PC-3 (cell line): ENCODE results near the gene CXCL13. TPM values are rescaled to one million over a fixed set of nuclear protein-coding genes. Genes with fewer than 3 reads are reported as not detected.
A peak's percentile ranks its signal among the peaks of the same experiment; 100 is the strongest.

Experiments
- ATAC-seq: fragments of 200-7000 bp; cut with Tn5 transposase; 2 replicates; pipeline ENCODE4 v1.9.1; 2020; ENCODE audit warnings: mild to moderate bottlenecking, moderate library complexity
- BruUV-seq: library from RNA; stranded (reverse); fragments of 400-500 nt; replicated peaks from 2 replicates; lab custom pipeline; 2021; lab: Mats Ljungman, UMichigan
- CTCF ChIA-PET: fragments of 300-600 bp; sonication (Branson Sonifier 250); formaldehyde crosslinking; loops from one replicate; lab custom pipeline; 2022; ENCODE audit warnings: antibody characterized with exemption; lab: Charles Lee
- POLR2A ChIA-PET: fragments of 300-600 bp; sonication (Branson Sonifier 250); formaldehyde crosslinking; loops from one replicate; lab custom pipeline; 2022; ENCODE audit warnings: antibody characterized with exemption; ENCODE audit not compliant: unreplicated experiment; lab: Charles Lee
- DNase-seq: peaks from one replicate; pipeline ENCODE4 v3.0.0-alpha.2; 2015
- H2AFZ ChIP-seq: fragments of 300-600 bp; sonication (generic); 2 replicates; pipeline ENCODE4 v1.6.0; 2016; ENCODE audit warnings: antibody characterized with exemption, low read length
- H3F3A ChIP-seq: fragments of 300-600 bp; sonication (generic); one replicate; pipeline ENCODE4 v1.6.0; 2017; ENCODE audit warnings: antibody characterized with exemption, low read length, control low read depth, mild to moderate bottlenecking; ENCODE audit not compliant: unreplicated experiment
- H3K27ac ChIP-seq: fragments of 300-600 bp; sonication (generic); 2 replicates; pipeline ENCODE4 v1.5.1; 2016; ENCODE audit warnings: mild to moderate bottlenecking, low read length
- H3K27me3 ChIP-seq: fragments of 300-600 bp; sonication (generic); 2 replicates; pipeline ENCODE4 v1.6.1; 2016; ENCODE audit warnings: low read length, mixed read lengths
- H3K36me3 ChIP-seq: fragments of 300-600 bp; sonication (generic); 2 replicates; pipeline ENCODE4 v1.6.1; 2016; ENCODE audit warnings: low read depth, mixed run types, low read length, mixed read lengths
- H3K4me1 ChIP-seq: fragments of 300-600 bp; sonication (generic); 2 replicates; pipeline ENCODE4 v1.5.1; 2016; ENCODE audit warnings: low read length; ENCODE audit not compliant: insufficient read depth
- H3K4me2 ChIP-seq: fragments of 300-600 bp; sonication (generic); 2 replicates; pipeline ENCODE4 v1.6.0; 2016; ENCODE audit warnings: low read length
- H3K4me3 ChIP-seq: fragments of 300-600 bp; sonication (generic); 2 replicates; pipeline ENCODE4 v1.5.1; 2016; ENCODE audit warnings: mild to moderate bottlenecking, low read length, mixed read lengths
- H3K79me2 ChIP-seq: fragments of 300-600 bp; sonication (generic); 2 replicates; pipeline ENCODE4 v1.6.1; 2017; ENCODE audit warnings: low read length, mixed read lengths
- H3K9ac ChIP-seq: fragments of 300-600 bp; sonication (generic); 2 replicates; pipeline ENCODE4 v1.6.0; 2016; ENCODE audit warnings: mild to moderate bottlenecking, low read length
- H3K9me2 ChIP-seq: fragments of 300-600 bp; sonication (generic); replicated peaks from 2 replicates; pipeline ENCODE4 v1.6.1; 2016; ENCODE audit warnings: mixed run types, low read length, mixed read lengths
- H3K9me3 ChIP-seq: fragments of 300-600 bp; sonication (generic); 2 replicates; pipeline ENCODE4 v1.6.1; 2016; ENCODE audit warnings: low read length, mixed read lengths
- H4K20me1 ChIP-seq: fragments of 300-600 bp; sonication (generic); 2 replicates; pipeline ENCODE4 v1.6.1; 2016; ENCODE audit warnings: low read length, mixed read lengths
- EZH2 ChIP-seq: fragments of 300-600 bp; sonication (generic); IDR thresholded peaks from one replicate; pipeline ENCODE4 v1.6.1; 2017; ENCODE audit warnings: antibody characterized with exemption, mild to moderate bottlenecking, low read length; ENCODE audit not compliant: unreplicated experiment
- EZH2phosphoT487 ChIP-seq: fragments of 300-600 bp; sonication (generic); IDR thresholded peaks from 2 replicates; pipeline ENCODE4 v1.6.1; 2018; ENCODE audit warnings: mild to moderate bottlenecking, antibody characterized with exemption, low read length, borderline replicate concordance
- intact Hi-C: fragments of 100-400 bp; cut with micrococcal nuclease; formaldehyde crosslinking; loops from 2 replicates; pipeline ENCODE4 v1.9.0; 2023
- total RNA-seq: library from RNA; depleted of rRNA; stranded (reverse); fragments of >200 nt; gene quantifications from 2 replicates; pipeline ENCODE4 v1.2.3, GENCODE V29; 2014
- TF ChIP-seq, protein P1 (sequence below): fragments of 300-600 bp; sonication (generic); conservative IDR thresholded peaks from 2 replicates; pipeline ENCODE4 v1.5.1; 2017; ENCODE audit warnings: antibody characterized with exemption, low read depth, mild to moderate bottlenecking, low read length

The CXCL13 gene
- total RNA-seq, 1 experiment from 2014 or later, result not detected

DNA sequence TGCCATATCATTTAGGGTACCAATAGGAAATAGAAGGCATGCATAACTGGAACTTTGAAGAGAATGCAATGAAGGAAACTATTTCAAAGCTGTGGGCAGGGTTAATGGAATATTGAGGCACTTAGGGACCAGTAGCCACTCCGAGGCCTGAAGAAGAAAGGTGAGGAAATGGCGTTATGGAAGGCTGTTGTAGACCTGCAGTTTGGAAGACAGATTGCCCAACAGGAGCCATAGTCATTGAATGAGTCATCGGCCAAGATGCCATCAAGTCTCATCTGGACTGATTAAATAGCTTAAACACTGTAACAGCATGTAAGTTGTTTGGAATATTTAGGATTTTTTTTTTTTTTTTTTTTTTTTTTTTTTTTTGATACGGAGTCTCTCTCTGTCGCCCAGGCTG lies 11.6 kb downstream of the CXCL13 start:
- DNase-seq, result peak; percentile 55
- no peak overlapping the region for H3K27ac ChIP-seq
- no peaks in the 10 kb centered on the region for H3K36me3 ChIP-seq
- intact Hi-C loops, result no loop called here
- H3K4me2 ChIP-seq, result no peak overlapping the region
- POLR2A ChIA-PET, result no interaction called here
- no TSS peak for BruUV-seq
- no peak overlapping the region for H3K4me3 ChIP-seq
- CTCF ChIA-PET, result interaction anchor here (0.9 kb wide), 1 partner anchor 152 kb away, joined by 3 read pairs; no protein-coding TSS in a partner anchor
- no peaks in the 10 kb centered on the region for H3K4me1 ChIP-seq
- no peak overlapping the region for H3K9ac ChIP-seq
- H3F3A ChIP-seq, result no peaks in the 10 kb centered on the region
- no peaks in the 10 kb centered on the region for H4K20me1 ChIP-seq
- H3K79me2 ChIP-seq, result no peaks in the 10 kb centered on the region
- no peaks in the 10 kb centered on the region for H3K9me3 ChIP-seq
- no peak for TF ChIP-seq EZH2phosphoT487
- TF ChIP-seq, protein P1, sequence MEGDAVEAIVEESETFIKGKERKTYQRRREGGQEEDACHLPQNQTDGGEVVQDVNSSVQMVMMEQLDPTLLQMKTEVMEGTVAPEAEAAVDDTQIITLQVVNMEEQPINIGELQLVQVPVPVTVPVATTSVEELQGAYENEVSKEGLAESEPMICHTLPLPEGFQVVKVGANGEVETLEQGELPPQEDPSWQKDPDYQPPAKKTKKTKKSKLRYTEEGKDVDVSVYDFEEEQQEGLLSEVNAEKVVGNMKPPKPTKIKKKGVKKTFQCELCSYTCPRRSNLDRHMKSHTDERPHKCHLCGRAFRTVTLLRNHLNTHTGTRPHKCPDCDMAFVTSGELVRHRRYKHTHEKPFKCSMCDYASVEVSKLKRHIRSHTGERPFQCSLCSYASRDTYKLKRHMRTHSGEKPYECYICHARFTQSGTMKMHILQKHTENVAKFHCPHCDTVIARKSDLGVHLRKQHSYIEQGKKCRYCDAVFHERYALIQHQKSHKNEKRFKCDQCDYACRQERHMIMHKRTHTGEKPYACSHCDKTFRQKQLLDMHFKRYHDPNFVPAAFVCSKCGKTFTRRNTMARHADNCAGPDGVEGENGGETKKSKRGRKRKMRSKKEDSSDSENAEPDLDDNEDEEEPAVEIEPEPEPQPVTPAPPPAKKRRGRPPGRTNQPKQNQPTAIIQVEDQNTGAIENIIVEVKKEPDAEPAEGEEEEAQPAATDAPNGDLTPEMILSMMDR, result no peak
- no peak for TF ChIP-seq EZH2
- no peaks in the 10 kb centered on the region; the same call in 1 of the 2 replicates for H3K27me3 ChIP-seq
- H2AFZ ChIP-seq, result no peak overlapping the region
- H3K9me2 ChIP-seq, result no peaks in the 10 kb centered on the region
- no peak for ATAC-seq

GRCh38 chr4:77618383-77619241 lies 13.0 kb downstream of the CXCL13 start:
- ChIA-PET CTCF (interaction anchor here (0.6 to 1.0 kb wide), 2 partner anchors 39 to 153 kb away, joined by 3 read pairs; no protein-coding TSS in a partner anchor), POLR2A (no interaction called here)
- peak overlapping the region; percentile 56; the same call in 1 of the 2 replicates for H2AFZ ChIP-seq
- DNase-seq (peak; percentile 83), ATAC-seq (peak; percentile 95)
- H3F3A ChIP-seq, result no peaks in the 10 kb centered on the region
- H3K27me3 ChIP-seq, result no peaks in the 10 kb centered on the region; the same call in 1 of the 2 replicates
- intact Hi-C loops, result loop anchor here (1.0 kb wide), 2 partner anchors 80 to 233 kb away; no protein-coding TSS in a partner anchor
- no peaks in the 10 kb centered on the region for H3K79me2 ChIP-seq
- BruUV-seq, result no TSS peak
- H3K27ac ChIP-seq, result no peak overlapping the region
- H3K4me2 ChIP-seq, result peak overlapping the region; percentile 62
- H3K36me3 ChIP-seq, result no peaks in the 10 kb centered on the region
- no peaks in the 10 kb centered on the region for H3K9me2 ChIP-seq
- H3K9me3 ChIP-seq, result no peaks in the 10 kb centered on the region
- H3K4me1 ChIP-seq, result peaks cover 8% of the 10 kb centered on the region; the same call in 1 of the 2 replicates
- H3K4me3 ChIP-seq, result no peak overlapping the region; the same call in 1 of the 2 replicates
- TF ChIP-seq, protein P1, result peak; percentile 83
- TF ChIP-seq EZH2, result no peak
- no peaks in the 10 kb centered on the region for H4K20me1 ChIP-seq
- no peak overlapping the region for H3K9ac ChIP-seq
